Neuronal stem cell (in vitro differentiated cells): ENCODE results near the gene CARD10. TPM values are rescaled to one million over a fixed set of nuclear protein-coding genes. Genes with fewer than 3 reads are reported as not detected.

ENCODE experiments used
- DNase-seq: peaks from one replicate; pipeline ENCODE4 v3.0.0-alpha.2; 2013; ENCODE audit warnings: low spot score
- H2AFZ ChIP-seq: one replicate; pipeline ENCODE4 v1.6.1; 2013; ENCODE audit warnings: mild to moderate bottlenecking, low read length, inconsistent platforms
- H2AK5ac ChIP-seq: 2 replicates; pipeline ENCODE4 v1.6.1; 2013; ENCODE audit warnings: low read depth, mild to moderate bottlenecking, inconsistent platforms, low read length, moderate library complexity, mixed read lengths
- H2BK120ac ChIP-seq: 2 replicates; pipeline ENCODE4 v1.6.1; 2013; ENCODE audit warnings: low read depth, mild to moderate bottlenecking, inconsistent platforms, low read length, moderate library complexity, mixed read lengths
- H2BK12ac ChIP-seq: one replicate; pipeline ENCODE4 v1.6.1; 2013; ENCODE audit warnings: low read length, inconsistent platforms
- H2BK15ac ChIP-seq: 2 replicates; pipeline ENCODE4 v1.6.1; 2013; ENCODE audit warnings: mild to moderate bottlenecking, low read length, inconsistent platforms, mixed read lengths
- H2BK5ac ChIP-seq: one replicate; pipeline ENCODE4 v1.6.1; 2013; ENCODE audit warnings: inconsistent platforms, mild to moderate bottlenecking, low read length, moderate library complexity
- H3K14ac ChIP-seq: one replicate; pipeline ENCODE4 v1.6.1; 2013; ENCODE audit warnings: low read length, inconsistent platforms
- H3K18ac ChIP-seq: 2 replicates; pipeline ENCODE4 v1.6.1; 2013; ENCODE audit warnings: low read length, inconsistent platforms
- H3K23ac ChIP-seq: 2 replicates; pipeline ENCODE4 v1.6.1; 2013; ENCODE audit warnings: low read depth, mild to moderate bottlenecking, mixed read lengths, low read length, inconsistent platforms; ENCODE audit not compliant: poor library complexity
- H3K27ac ChIP-seq: replicated peaks from 3 replicates; pipeline ENCODE4 v1.5.1; 2013; ENCODE audit warnings: low read length, inconsistent platforms
- H3K27me3 ChIP-seq, 3 experiments: 2 replicates each; pipeline ENCODE4 v1.6.1; 2013; ENCODE audit warnings: low read length in 3 of 3, mild to moderate bottlenecking in 2 of 3, inconsistent platforms in 1 of 3, low read depth in 1 of 3, mixed read lengths in 1 of 3, moderate library complexity in 1 of 3; ENCODE audit not compliant: control insufficient read depth in 3 of 3, insufficient read depth in 3 of 3
- H3K36me3 ChIP-seq, 2 donors: replicated peaks in 1 of 2; 2 replicates each; pipeline ENCODE4 v1.6.1; 2013; ENCODE audit warnings: low read length in 2 of 2; ENCODE audit not compliant: control insufficient read depth in 2 of 2, insufficient read depth in 2 of 2
- H3K4ac ChIP-seq: 2 replicates; pipeline ENCODE4 v1.6.1; 2013; ENCODE audit warnings: inconsistent platforms, mild to moderate bottlenecking, low read length, moderate library complexity
- H3K4me1 ChIP-seq, 2 donors: 1 replicate in 1 of 2; 2 replicates in 1 of 2; pipeline ENCODE4 v1.6.1; 2013; ENCODE audit warnings: low read length in 2 of 2, low read depth in 1 of 2; ENCODE audit not compliant: control insufficient read depth in 2 of 2, insufficient read depth in 1 of 2
- H3K4me2 ChIP-seq: one replicate; pipeline ENCODE4 v1.6.1; 2013; ENCODE audit warnings: mild to moderate bottlenecking, low read length, inconsistent platforms; ENCODE audit not compliant: insufficient read depth, poor library complexity, severe bottlenecking
- H3K4me3 ChIP-seq, 2 donors: 2 replicates each; pipeline ENCODE4 v1.5.1; 2013; ENCODE audit warnings: low read length in 2 of 2, mild to moderate bottlenecking in 2 of 2, inconsistent platforms in 1 of 2, moderate library complexity in 1 of 2
- H3K79me1 ChIP-seq: one replicate; pipeline ENCODE4 v1.6.1; 2013; ENCODE audit warnings: low read depth, mild to moderate bottlenecking, inconsistent platforms, low read length, moderate library complexity
- H3K9ac ChIP-seq: one replicate; pipeline ENCODE4 v1.6.1; 2013; ENCODE audit warnings: mild to moderate bottlenecking, low read depth, low read length, inconsistent platforms; ENCODE audit not compliant: poor library complexity
- H3K9me3 ChIP-seq, 2 donors: replicated peaks in 1 of 2; 2 replicates each; pipeline versions ENCODE3 to v1.6.1; 2013; ENCODE audit warnings: low read length in 2 of 2, mild to moderate bottlenecking in 2 of 2, inconsistent platforms in 1 of 2, low read depth in 1 of 2, mixed read lengths in 1 of 2, moderate library complexity in 1 of 2; ENCODE audit not compliant: control insufficient read depth in 2 of 2, insufficient read depth in 1 of 2
- H4K8ac ChIP-seq: one replicate; pipeline ENCODE4 v1.6.1; 2013; ENCODE audit warnings: low read depth, mild to moderate bottlenecking, inconsistent platforms, low read length, moderate library complexity
- H4K91ac ChIP-seq: one replicate; pipeline ENCODE4 v1.6.1; 2013; ENCODE audit warnings: low read length, low read depth, mild to moderate bottlenecking, inconsistent platforms; ENCODE audit not compliant: poor library complexity
- WGBS, 2 donors: extraction: QIAGEN DNeasy Blood & Tissue Kit; methylation state at CpG; one replicate each; pipeline ENCODE4 v1.1.7; 2013; ENCODE audit warnings: missing lambda C conversion rate in 2 of 2, mixed read lengths in 1 of 2; ENCODE audit not compliant: insufficient read length in 2 of 2, insufficient replicate concordance in 1 of 2; ENCODE audit errors: extremely low coverage in 2 of 2; 5-methylcytosine and 5-hydroxymethylcytosine counted together
- polyA plus RNA-seq, 2 experiments: library from polyadenylated mRNA; stranded (reverse); fragments of 200-250 nt; gene quantifications; one replicate each; pipeline ENCODE4 v1.2.3, GENCODE V29; 2013

Gene CARD10, protein sequence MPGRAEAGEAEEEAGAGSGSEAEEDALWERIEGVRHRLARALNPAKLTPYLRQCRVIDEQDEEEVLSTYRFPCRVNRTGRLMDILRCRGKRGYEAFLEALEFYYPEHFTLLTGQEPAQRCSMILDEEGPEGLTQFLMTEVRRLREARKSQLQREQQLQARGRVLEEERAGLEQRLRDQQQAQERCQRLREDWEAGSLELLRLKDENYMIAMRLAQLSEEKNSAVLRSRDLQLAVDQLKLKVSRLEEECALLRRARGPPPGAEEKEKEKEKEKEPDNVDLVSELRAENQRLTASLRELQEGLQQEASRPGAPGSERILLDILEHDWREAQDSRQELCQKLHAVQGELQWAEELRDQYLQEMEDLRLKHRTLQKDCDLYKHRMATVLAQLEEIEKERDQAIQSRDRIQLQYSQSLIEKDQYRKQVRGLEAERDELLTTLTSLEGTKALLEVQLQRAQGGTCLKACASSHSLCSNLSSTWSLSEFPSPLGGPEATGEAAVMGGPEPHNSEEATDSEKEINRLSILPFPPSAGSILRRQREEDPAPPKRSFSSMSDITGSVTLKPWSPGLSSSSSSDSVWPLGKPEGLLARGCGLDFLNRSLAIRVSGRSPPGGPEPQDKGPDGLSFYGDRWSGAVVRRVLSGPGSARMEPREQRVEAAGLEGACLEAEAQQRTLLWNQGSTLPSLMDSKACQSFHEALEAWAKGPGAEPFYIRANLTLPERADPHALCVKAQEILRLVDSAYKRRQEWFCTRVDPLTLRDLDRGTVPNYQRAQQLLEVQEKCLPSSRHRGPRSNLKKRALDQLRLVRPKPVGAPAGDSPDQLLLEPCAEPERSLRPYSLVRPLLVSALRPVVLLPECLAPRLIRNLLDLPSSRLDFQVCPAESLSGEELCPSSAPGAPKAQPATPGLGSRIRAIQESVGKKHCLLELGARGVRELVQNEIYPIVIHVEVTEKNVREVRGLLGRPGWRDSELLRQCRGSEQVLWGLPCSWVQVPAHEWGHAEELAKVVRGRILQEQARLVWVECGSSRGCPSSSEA
- 4.2 TPM for polyA plus RNA-seq (2013, experiment 1 of 2)
- polyA plus RNA-seq (2013, experiment 2 of 2), result 4.3 TPM

- peak within 1 kb of the TSS; percentile 95 for H2BK15ac ChIP-seq
- peaks cover 0 to 1% of the 10 kb centered on the region in 2 donors for H3K9me3 ChIP-seq
- H4K8ac ChIP-seq, result peak within 1 kb of the TSS; percentile 54
- peak within 1 kb of the TSS; percentile 87 for H3K14ac ChIP-seq
- peak; percentile 30 for DNase-seq
- H3K27ac ChIP-seq, result no peak within 1 kb of the TSS
- peak within 1 kb of the TSS; percentile 69 to 88 for H3K4me3 ChIP-seq
- peak within 1 kb of the TSS; percentile 87 for H3K4me2 ChIP-seq
- peak within 1 kb of the TSS; percentile 93 for H2AFZ ChIP-seq
- peak within 1 kb of the TSS; percentile 49 for H2BK5ac ChIP-seq
- peak within 1 kb of the TSS; percentile 96 for H2BK12ac ChIP-seq
- peak within 1 kb of the TSS; percentile 95 for H3K9ac ChIP-seq
- H3K18ac ChIP-seq, result peak within 1 kb of the TSS; percentile 99
- H3K79me1 ChIP-seq, result no peaks in the 10 kb centered on the region
- peaks cover 8 to 10% of the 10 kb centered on the region in 2 donors for H3K4me1 ChIP-seq
- WGBS, 2 donors, result no CpG with 5 or more reads among the region's 99 CpGs
- H2AK5ac ChIP-seq, result peak within 1 kb of the TSS; percentile 88
- peak within 1 kb of the TSS; percentile 99 for H3K23ac ChIP-seq
- peak within 1 kb of the TSS; percentile 76 for H4K91ac ChIP-seq
- peaks cover 0 to 12% of the 10 kb centered on the region in 2 donors for H3K36me3 ChIP-seq
- H3K4ac ChIP-seq, result peak within 1 kb of the TSS; percentile 31
- H2BK120ac ChIP-seq, result peak within 1 kb of the TSS; percentile 92
- H3K27me3 ChIP-seq, result peaks cover 4 to 25% (median 16%) of the 10 kb centered on the region in 3 experiments
Measured at GRCh38 chr22:37519268-37520195, at the start of gene CARD10. Gene CARD10, minus strand, starts transcription at chr22:37519415. Its CDS starts 215 bp downstream, at chr22:37519200.

GRCh38 chr22:37568448-37569008 lies 49.3 kb upstream of the CARD10 start:
- H4K91ac ChIP-seq, result no peak overlapping the region
- H2BK5ac ChIP-seq, result peak overlapping the region; percentile 79
- H3K14ac ChIP-seq, result peak overlapping the region; percentile 74
- no peak overlapping the region for H2BK120ac ChIP-seq
- no CpG with 5 or more reads among the region's 14 CpGs for WGBS, 2 donors
- no peak overlapping the region for H2BK15ac ChIP-seq
- H3K4me1 ChIP-seq, result peaks cover 1 to 5% of the 10 kb centered on the region in 2 donors
- H3K27ac ChIP-seq, result no peak overlapping the region
- H3K9ac ChIP-seq, result no peak overlapping the region
- no peak overlapping the region for H3K4ac ChIP-seq
- H3K27me3 ChIP-seq, result no peaks in the 10 kb centered on the region
- H3K23ac ChIP-seq, result peak overlapping the region; percentile 58
- peak overlapping the region; percentile 66 for H2BK12ac ChIP-seq
- H4K8ac ChIP-seq, result no peak overlapping the region
- H3K4me3 ChIP-seq, result no peak overlapping the region
- no peak for DNase-seq
- H3K36me3 ChIP-seq, result peaks cover 5 to 53% of the 10 kb centered on the region in 2 donors
- no peaks in the 10 kb centered on the region for H3K9me3 ChIP-seq
- H3K79me1 ChIP-seq, result peaks cover 2% of the 10 kb centered on the region
- peak overlapping the region; percentile 29 for H3K18ac ChIP-seq
- H2AK5ac ChIP-seq, result peak overlapping the region; percentile 83
- no peak overlapping the region for H2AFZ ChIP-seq
- no peak overlapping the region for H3K4me2 ChIP-seq

DNA sequence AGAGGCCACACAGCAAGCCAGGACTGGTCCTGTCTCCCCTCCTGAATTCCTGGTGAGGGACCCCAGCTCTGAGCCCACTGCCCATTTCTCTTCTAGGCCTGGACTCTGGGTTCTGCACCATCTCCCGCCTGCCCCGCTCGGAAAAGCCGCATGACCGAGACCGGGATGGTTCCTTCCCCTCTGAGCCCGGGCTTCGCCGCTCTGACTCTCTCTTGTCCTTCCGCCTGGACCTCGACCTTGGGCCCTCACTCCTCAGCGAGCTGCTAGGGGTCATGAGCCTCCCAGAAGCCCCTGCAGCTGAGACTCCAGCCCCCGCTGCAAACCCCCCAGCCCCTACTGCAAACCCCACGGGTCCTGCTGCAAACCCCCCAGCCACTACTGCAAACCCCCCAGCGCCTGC lies 48.8 kb upstream of the CARD10 start:
- Histone ChIP-seq H3K14ac (peak overlapping the region; percentile 74), H2BK5ac (no peak overlapping the region), H2BK120ac (no peak overlapping the region), H2AFZ (no peak overlapping the region), H3K79me1 (peaks cover 4% of the 10 kb centered on the region), H3K4me1 (peaks cover 5 to 11% of the 10 kb centered on the region in 2 donors), H3K4me3 (no peak overlapping the region), H3K9me3 (no peaks in the 10 kb centered on the region), H3K27me3 (no peaks in the 10 kb centered on the region), H3K36me3 (peaks cover 5 to 55% of the 10 kb centered on the region in 2 donors), H3K4me2 (no peak overlapping the region), H2BK12ac (no peak overlapping the region), H3K18ac (no peak overlapping the region), H2AK5ac (peak overlapping the region; percentile 83), H3K4ac (no peak overlapping the region), H4K8ac (no peak overlapping the region), H2BK15ac (no peak overlapping the region), H3K27ac (no peak overlapping the region), H4K91ac (no peak overlapping the region), H3K9ac (no peak overlapping the region), H3K23ac (peak overlapping the region; percentile 71)
- no CpG with 5 or more reads among the region's 15 CpGs for whole genome bisulfite sequencing, 2 donors
- no peak for DNase-seq
